Measurements from ENCODE around the gene CPB2. TPM values are rescaled to one million over a fixed set of nuclear protein-coding genes. Genes with fewer than 3 reads are reported as not detected.

The CPB2 gene
- total RNA-seq = not detected in 2 replicates

GRCh38 chr13:46104868-46105267 is at the start of gene CPB2:
Gene CPB2 (minus strand): TSS chr13:46105033. CDS start chr13:46105009, 24 bp downstream.

GRCh38 chr13:46052319-46053161 is 52.3 kb downstream of the CPB2 start, which contains the start of gene ZC3H13:
Gene ZC3H13 (minus strand): TSS chr13:46052746. CDS start chr13:46045507, 7,239 bp downstream.

Other genes with a start within 250 kb of the CPB2 start
- gene ZC3H13, start 52.3 kb downstream of the CPB2 start, total RNA-seq = 24.8 and 25.3 TPM in 2 replicates
- 0.11 and 0.13 TPM in 2 replicates for gene LCP1, start 77.1 kb upstream of the CPB2 start, total RNA-seq
- not detected in 2 replicates for gene LRRC63, start 106.9 kb upstream of the CPB2 start, total RNA-seq

Data from articular chondrocyte of knee joint (primary cell).